Heart left ventricle (tissue), 16 donors: Measurements from ENCODE around the gene SMTNL1. TPM values are rescaled to one million over a fixed set of nuclear protein-coding genes. Genes with fewer than 3 reads are reported as not detected.
A peak's percentile ranks its signal among the peaks of the same experiment; 100 is the strongest.

Experiments used
- ATAC-seq, 4 donors: fragments of 200-7000 bp; cut with Tn5 transposase; one replicate each; pipeline ENCODE4 v1.9.1; 2020 to 2022; ENCODE audit warnings: moderate library complexity in 4 of 4, mild to moderate bottlenecking in 3 of 4, moderate number of reproducible peaks in 1 of 4
- DNase-seq, 5 donors: peaks; one replicate each; pipeline ENCODE4 v3.0.0-alpha.2; 2020
- H3K27ac ChIP-seq, 12 donors: fragments of 200-600 bp; sonication (generic) in 4 of 12; one replicate each; pipeline versions ENCODE4 v1.5.0 to v1.8.0; 2016 to 2022; ENCODE audit warnings: mild to moderate bottlenecking in 2 of 12
- H3K27me3 ChIP-seq, 9 donors: fragments of 200-600 bp; sonication (generic) in 2 of 9; one replicate each; pipeline versions ENCODE4 v1.5.1 to v1.8.0; 2016 to 2022; ENCODE audit warnings: mild to moderate bottlenecking in 3 of 9
- H3K36me3 ChIP-seq, 9 donors: fragments of 200-600 bp; sonication (generic) in 2 of 9; one replicate each; pipeline versions ENCODE4 v1.5.0 to v1.8.0; 2018 to 2022; ENCODE audit warnings: mild to moderate bottlenecking in 2 of 9
- H3K4me1 ChIP-seq, 12 donors: fragments of 200-600 bp; sonication (generic) in 4 of 12; one replicate each; pipeline versions ENCODE4 v1.5.0 to v1.8.0; 2016 to 2022; ENCODE audit warnings: mild to moderate bottlenecking in 3 of 12
- H3K4me3 ChIP-seq, 12 donors: fragments of 200-600 bp; sonication (generic) in 4 of 12; one replicate each; pipeline versions ENCODE4 v1.5.0 to v1.8.0; 2017 to 2022; ENCODE audit warnings: mild to moderate bottlenecking in 9 of 12, moderate library complexity in 4 of 12
- H3K9me3 ChIP-seq, 12 donors: fragments of 200-600 bp; sonication (generic) in 4 of 12; one replicate each; pipeline versions ENCODE4 v1.5.0 to v1.8.0; 2016 to 2022; ENCODE audit warnings: mild to moderate bottlenecking in 1 of 12
- CTCF ChIP-seq, 12 donors: fragments of 200-600 bp; sonication (generic) in 4 of 12; IDR thresholded peaks; one replicate each; pipeline versions ENCODE4 v1.5.0 to v1.8.0; 2018 to 2022; ENCODE audit warnings: antibody characterized with exemption in 12 of 12, mild to moderate bottlenecking in 5 of 12
- POLR2A ChIP-seq, 2 donors: fragments of 450-650 bp; IDR thresholded peaks; one replicate each; pipeline ENCODE4 v1.6.1; 2017; ENCODE audit warnings: antibody characterized with exemption in 2 of 2, mild to moderate bottlenecking in 2 of 2, moderate library complexity in 2 of 2
- WGBS, 4 donors: extraction: QIAGEN DNeasy Blood & Tissue Kit in 2 of 4; methylation state at CpG; one replicate each; pipeline versions ENCODE4 v1.1.5 to v1.1.7; 2013 to 2018; 5-methylcytosine and 5-hydroxymethylcytosine counted together
- intact Hi-C, 10 donors: fragments of 100-400 bp; cut with DNase I; formaldehyde crosslinking; loops; one replicate each; pipeline versions ENCODE4 v1.11.1 to v1.14.2; 2022
- polyA plus RNA-seq, 2 donors: library from polyadenylated mRNA; stranded (reverse); fragments of 200-250 nt; gene quantifications; one replicate each; pipeline ENCODE4 v1.2.3, GENCODE V29; 2013
- total RNA-seq, 9 donors: library from RNA; depleted of rRNA in 2 of 9; stranded (reverse); fragments of >200 nt in 2 of 9; fragmentation: NEBNext Ultra II Directional in 3 of 9; extraction: Animal tissue kit (Norgen Biotek cat#: 25700) in 3 of 9; gene quantifications; one replicate each; pipeline versions ENCODE4 v1.1.0 to v1.2.4, GENCODE V29; 2016 to 2023
- donor health status: ischemic (EF 13 %, LVEDD 7.1; RV severe dilation, severe dysfunction).
- donor health status: healthy with polysubstance abuse.
- donor health status: DM: no; HTN: yes; CAD: no.
- donor health status: DM: no; HTN: no; CAD: no.
- donor health status: ischemic (EF 25% LVEDD 6.9; RV normal size, moderate dysfunction).
- donor health status: ischemic (EF 25% LVEDD 5.7; RV mildly dilated, moderate dysfunction).
- donor health status: healthy.
- donor health status: DM: yes; HTN: yes; CAD: no.
- donor health status: ischemic (EF 35%, LVEDD 5.7; RV mildly dilated, moderate dysfunction).
- donor health status: nonischemic (EF 11% LVEDD 7.7; RV severe dilation, severe dysfunction).
- donor health status: DM: yes; HTN: yes; CAD: no.
- donor health status: PGD.
- donor health status: ischemic (EF 29% LVEDD 5.4; RV normal size, mild dysfunction).
- donor health status: nonischemic (EF 23%, LVEDD 6.1; RV moderate dilation, normal function).

SMTNL1 gene
- total and polyA plus RNA-seq, 11 donors: not detected

- 83 to 86% (median 85%) methylated on average over 12 of the region's 12 CpGs for WGBS, 4 donors
- intact Hi-C loops: loop anchor here in 1 of 10 donors (10.0 kb wide), 1 partner anchor 168 kb away; no protein-coding TSS in a partner anchor
- Histone ChIP-seq H3K36me3 (no peaks in the 10 kb centered on the region), H3K27ac (peak overlapping the region in 1 of 12 donors; percentile 8), H3K4me3 (no peak overlapping the region), H3K4me1 (peaks cover 0 to 25% (median 12%) of the 10 kb centered on the region in 12 donors), H3K9me3 (no peaks in the 10 kb centered on the region), H3K27me3 (no peaks in the 10 kb centered on the region)
- TF ChIP-seq POLR2A (IDR thresholded peaks at IDR 0.05) (no peak), CTCF (IDR thresholded peaks at IDR 0.05) (no peak)
- ATAC-seq: no peak
- no peak for DNase-seq
Measured at GRCh38 chr11:57512646-57513451, 24.5 kb upstream of the SMTNL1 start.

GRCh38 chr11:57513452-57513795 is 24.0 kb upstream of the SMTNL1 start:
- no peaks in the 10 kb centered on the region for H3K27me3 ChIP-seq
- DNase-seq (no peak), ATAC-seq (no peak)
- TF ChIP-seq CTCF (IDR thresholded peaks at IDR 0.05) (no peak), POLR2A (IDR thresholded peaks at IDR 0.05) (no peak)
- peak overlapping the region in 2 of 12 donors; percentile 8 to 77 for H3K27ac ChIP-seq
- 55 to 69% (median 63%) methylated on average over 1 of the region's 1 CpG for WGBS, 4 donors
- H3K4me1 ChIP-seq: peaks cover 0 to 25% (median 12%) of the 10 kb centered on the region in 12 donors
- H3K9me3 ChIP-seq: no peaks in the 10 kb centered on the region
- H3K36me3 ChIP-seq: no peaks in the 10 kb centered on the region
- peak overlapping the region in 2 of 12 donors; percentile 85 to 97 for H3K4me3 ChIP-seq
- intact Hi-C loops: loop anchor here in 1 of 10 donors (10.0 kb wide), 1 partner anchor 169 kb away; no protein-coding TSS in a partner anchor

GRCh38 chr11:57513911-57514537 is 23.4 kb upstream of the SMTNL1 start:
- WGBS, 4 donors: 0 to 19% (median 12%) methylated on average over 12 to 35 of the region's 35 CpGs
- H3K9me3 ChIP-seq: no peaks in the 10 kb centered on the region
- H3K36me3 ChIP-seq: no peaks in the 10 kb centered on the region
- DNase-seq (peak; percentile 26 to 74 (median 50)), ATAC-seq (peak; percentile 32 to 71 (median 70))
- peak overlapping the region; percentile 62 to 98 (median 80) for H3K4me3 ChIP-seq
- H3K27me3 ChIP-seq: no peaks in the 10 kb centered on the region
- no peak for TF ChIP-seq CTCF (IDR thresholded peaks at IDR 0.05)
- no peak for TF ChIP-seq POLR2A (IDR thresholded peaks at IDR 0.05)
- intact Hi-C loops: loop anchor here in 3 of 10 donors (2.0 to 10.0 kb wide), 3 partner anchors 13 to 169 kb away; no protein-coding TSS in a partner anchor
- H3K4me1 ChIP-seq: peaks cover 0 to 25% (median 12%) of the 10 kb centered on the region in 12 donors
- peak overlapping the region in 11 of 12 donors; percentile 21 to 77 (median 60) for H3K27ac ChIP-seq
